Vagina (tissue), 2 donors: ENCODE data around the gene VCP. TPM values are rescaled to one million over a fixed set of nuclear protein-coding genes. Genes with fewer than 3 reads are reported as not detected.

Experiments used
- DNase-seq, 2 donors: peaks; one replicate each; pipeline ENCODE4 v3.0.0-alpha.2; 2017; ENCODE audit errors: extremely low spot score in 2 of 2
- H3K27ac ChIP-seq: fragments of 200-600 bp; sonication (generic); one replicate; pipeline ENCODE4 v1.5.1; 2019
- H3K27me3 ChIP-seq: fragments of 200-600 bp; sonication (generic); one replicate; pipeline ENCODE4 v1.5.1; 2019
- H3K36me3 ChIP-seq, 2 donors: fragments of 200-600 bp; sonication (generic); one replicate each; pipeline ENCODE4 v1.5.1; 2017 to 2019
- H3K4me1 ChIP-seq: fragments of 200-600 bp; sonication (generic); one replicate; pipeline ENCODE4 v1.5.1; 2019
- H3K4me3 ChIP-seq, 2 donors: fragments of 200-600 bp; sonication (generic); 1 replicate in 1 of 2; 2 replicates in 1 of 2; pipeline ENCODE4 v1.5.1; 2016 to 2019
- H3K9me3 ChIP-seq: fragments of 200-600 bp; sonication (generic); one replicate; pipeline ENCODE4 v1.5.1; 2019
- POLR2A ChIP-seq, 2 donors: fragments of 450-650 bp; IDR thresholded peaks; one replicate each; pipeline ENCODE4 v1.6.1; 2017; ENCODE audit warnings: antibody characterized with exemption in 2 of 2, mild to moderate bottlenecking in 2 of 2, moderate library complexity in 2 of 2
- POLR2AphosphoS5 ChIP-seq, 2 donors: sonication (generic); formaldehyde crosslinking; IDR thresholded peaks; one replicate each; pipeline ENCODE4 v1.9.0; 2017; ENCODE audit warnings: antibody characterized with exemption in 2 of 2, mild to moderate bottlenecking in 2 of 2, low read depth in 1 of 2; ENCODE audit not compliant: insufficient read depth in 1 of 2
- intact Hi-C: fragments of 100-400 bp; cut with DNase I; formaldehyde crosslinking; loops from one replicate; pipeline ENCODE4 v1.15.1; 2023
- total RNA-seq: library from RNA; depleted of rRNA; stranded (reverse); fragments of >200 nt; gene quantifications from one replicate; pipeline ENCODE4 v1.2.3, GENCODE V29; 2016
- TF ChIP-seq, protein P1 (sequence below), 3 experiments: fragments of 450-650 bp in 2 of 3; fragments of 200-600 bp in 1 of 3; sonication (generic) in 1 of 3; IDR thresholded peaks; one replicate each; pipeline ENCODE4 v1.5.1; 2017 to 2019; ENCODE audit warnings: antibody characterized with exemption in 3 of 3, mild to moderate bottlenecking in 2 of 3, moderate library complexity in 2 of 3

The VCP gene
- total RNA-seq, 1 donor from 2014 or later = 130 TPM

DNA sequence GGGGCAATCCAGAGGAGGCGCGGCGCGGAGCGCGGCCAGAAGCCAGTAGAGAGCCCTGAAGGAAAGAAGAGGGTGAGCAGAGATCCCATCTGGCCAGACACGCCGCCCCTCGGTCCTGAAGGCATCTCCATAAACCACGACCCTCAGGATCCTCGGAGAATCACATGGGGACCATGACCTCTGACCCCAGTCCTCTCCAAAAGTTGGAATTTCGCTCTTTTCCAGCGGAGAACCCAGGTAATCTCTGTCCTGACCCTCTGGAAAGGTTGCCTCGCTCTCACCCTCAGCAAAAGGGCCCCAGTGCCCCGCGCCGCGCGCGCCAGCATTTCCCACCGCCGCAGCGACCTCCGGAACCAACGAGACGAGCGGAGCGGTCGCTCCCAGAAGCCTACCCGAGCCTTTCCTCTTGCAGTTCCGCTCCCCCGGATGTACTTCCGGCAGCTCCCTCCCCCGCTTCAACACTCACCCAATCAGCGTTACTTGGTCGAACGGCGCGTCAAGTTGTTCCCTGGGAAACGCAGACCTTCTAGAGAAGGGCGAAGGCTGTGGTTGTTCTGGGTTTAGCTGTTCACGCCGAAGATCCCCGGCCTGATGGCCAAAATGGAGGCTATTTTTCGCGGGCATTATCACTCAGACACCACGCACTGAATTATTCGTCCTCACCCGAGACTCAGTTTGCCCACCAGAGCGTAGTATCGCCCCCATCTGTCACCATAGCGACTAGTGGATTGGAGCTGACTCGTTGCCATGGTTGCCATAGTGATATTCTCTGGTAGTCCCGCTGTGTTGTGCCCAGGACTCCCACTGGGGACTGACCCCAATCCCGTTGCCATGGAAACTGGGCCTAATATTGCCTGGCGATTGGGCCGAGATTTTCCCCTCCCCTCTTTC, 30.6 kb upstream of the VCP start, which contains the start of gene STOML2:
STOML2 (minus strand) TSS at position 363 of the 891 bp plus-strand sequence; CDS start at position 326, 37 bp downstream.
- Histone ChIP-seq H3K4me1 (peaks cover 21% of the 10 kb centered on the region), H3K9me3 (no peaks in the 10 kb centered on the region), H3K4me3 (peak within 1 kb of the TSS; percentile 72 to 90), H3K36me3 (peaks cover 0 to 51% of the 10 kb centered on the region in 2 donors), H3K27me3 (no peaks in the 10 kb centered on the region), H3K27ac (peak within 1 kb of the TSS; percentile 77)
- intact Hi-C loops = no loop called here
- DNase-seq = peak in 1 of 2 donors; percentile 98
- TF ChIP-seq POLR2AphosphoS5 (IDR thresholded peaks at IDR 0.05; ENCODE audit: insufficient read depth in 1 of 2, low read depth in 1 of 2) (peak; percentile 87 to 94), POLR2A (IDR thresholded peaks at IDR 0.05) (peak in 1 of 2 donors; percentile 49)
- TF ChIP-seq, protein P1, sequence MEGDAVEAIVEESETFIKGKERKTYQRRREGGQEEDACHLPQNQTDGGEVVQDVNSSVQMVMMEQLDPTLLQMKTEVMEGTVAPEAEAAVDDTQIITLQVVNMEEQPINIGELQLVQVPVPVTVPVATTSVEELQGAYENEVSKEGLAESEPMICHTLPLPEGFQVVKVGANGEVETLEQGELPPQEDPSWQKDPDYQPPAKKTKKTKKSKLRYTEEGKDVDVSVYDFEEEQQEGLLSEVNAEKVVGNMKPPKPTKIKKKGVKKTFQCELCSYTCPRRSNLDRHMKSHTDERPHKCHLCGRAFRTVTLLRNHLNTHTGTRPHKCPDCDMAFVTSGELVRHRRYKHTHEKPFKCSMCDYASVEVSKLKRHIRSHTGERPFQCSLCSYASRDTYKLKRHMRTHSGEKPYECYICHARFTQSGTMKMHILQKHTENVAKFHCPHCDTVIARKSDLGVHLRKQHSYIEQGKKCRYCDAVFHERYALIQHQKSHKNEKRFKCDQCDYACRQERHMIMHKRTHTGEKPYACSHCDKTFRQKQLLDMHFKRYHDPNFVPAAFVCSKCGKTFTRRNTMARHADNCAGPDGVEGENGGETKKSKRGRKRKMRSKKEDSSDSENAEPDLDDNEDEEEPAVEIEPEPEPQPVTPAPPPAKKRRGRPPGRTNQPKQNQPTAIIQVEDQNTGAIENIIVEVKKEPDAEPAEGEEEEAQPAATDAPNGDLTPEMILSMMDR (IDR thresholded peaks at IDR 0.05) = no peak

DNA sequence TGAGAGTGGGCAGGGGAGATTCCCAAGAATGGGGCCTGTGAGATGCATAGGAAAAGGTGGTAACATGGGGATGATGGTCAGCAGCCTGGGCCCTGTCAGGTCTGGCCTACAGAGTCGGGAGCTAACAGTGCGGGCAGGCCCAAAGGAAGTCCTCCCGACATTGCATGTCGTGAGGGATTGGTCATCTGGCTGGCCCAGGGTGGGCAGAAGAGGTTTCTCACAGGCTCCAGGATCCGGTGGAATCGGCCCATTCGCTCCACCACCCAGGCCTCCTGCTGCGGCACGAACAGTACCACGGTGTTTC, 30.0 kb upstream of the VCP start:
- intact Hi-C loops = no loop called here
- no peaks in the 10 kb centered on the region for H3K27me3 ChIP-seq
- no peaks in the 10 kb centered on the region for H3K9me3 ChIP-seq
- H3K4me1 ChIP-seq = peaks cover 21% of the 10 kb centered on the region
- H3K36me3 ChIP-seq = peaks cover 0 to 45% of the 10 kb centered on the region in 2 donors
- H3K4me3 ChIP-seq = peak overlapping the region; percentile 72 to 90
- no peak for DNase-seq
- TF ChIP-seq POLR2A (IDR thresholded peaks at IDR 0.05) (no peak), POLR2AphosphoS5 (IDR thresholded peaks at IDR 0.05; ENCODE audit: insufficient read depth in 1 of 2, low read depth in 1 of 2) (no peak)
- TF ChIP-seq, protein P1 (IDR thresholded peaks at IDR 0.05) = no peak
- H3K27ac ChIP-seq = peak overlapping the region; percentile 77

DNA sequence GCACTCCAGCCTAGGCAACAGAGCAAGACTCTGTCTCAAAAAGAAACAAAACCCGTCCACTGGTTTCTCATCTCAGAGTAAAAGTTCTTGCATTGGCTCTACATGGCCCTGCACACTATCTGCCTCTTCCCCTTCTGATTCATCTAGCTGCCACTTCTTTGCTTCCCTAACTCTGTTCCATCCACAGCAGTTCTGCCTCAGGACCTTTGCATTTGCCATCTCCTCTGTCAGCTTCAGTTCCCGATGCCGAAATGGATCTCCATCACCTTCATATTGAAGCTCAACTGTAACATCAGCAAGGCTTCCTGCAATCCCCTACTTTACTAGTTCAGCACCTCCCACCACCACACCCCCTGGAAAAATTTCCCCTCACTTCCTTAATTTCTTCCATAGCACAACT, 25.1 kb upstream of the VCP start:
- Histone ChIP-seq H3K4me3 (no peak overlapping the region), H3K4me1 (peaks cover 25% of the 10 kb centered on the region), H3K27me3 (no peaks in the 10 kb centered on the region), H3K36me3 (peaks cover 0 to 26% of the 10 kb centered on the region in 2 donors), H3K9me3 (no peaks in the 10 kb centered on the region), H3K27ac (no peak overlapping the region)
- intact Hi-C loops = no loop called here
- DNase-seq = no peak
- TF ChIP-seq, protein P1 (IDR thresholded peaks at IDR 0.05) = no peak
- TF ChIP-seq POLR2A (IDR thresholded peaks at IDR 0.05) = no peak

DNA sequence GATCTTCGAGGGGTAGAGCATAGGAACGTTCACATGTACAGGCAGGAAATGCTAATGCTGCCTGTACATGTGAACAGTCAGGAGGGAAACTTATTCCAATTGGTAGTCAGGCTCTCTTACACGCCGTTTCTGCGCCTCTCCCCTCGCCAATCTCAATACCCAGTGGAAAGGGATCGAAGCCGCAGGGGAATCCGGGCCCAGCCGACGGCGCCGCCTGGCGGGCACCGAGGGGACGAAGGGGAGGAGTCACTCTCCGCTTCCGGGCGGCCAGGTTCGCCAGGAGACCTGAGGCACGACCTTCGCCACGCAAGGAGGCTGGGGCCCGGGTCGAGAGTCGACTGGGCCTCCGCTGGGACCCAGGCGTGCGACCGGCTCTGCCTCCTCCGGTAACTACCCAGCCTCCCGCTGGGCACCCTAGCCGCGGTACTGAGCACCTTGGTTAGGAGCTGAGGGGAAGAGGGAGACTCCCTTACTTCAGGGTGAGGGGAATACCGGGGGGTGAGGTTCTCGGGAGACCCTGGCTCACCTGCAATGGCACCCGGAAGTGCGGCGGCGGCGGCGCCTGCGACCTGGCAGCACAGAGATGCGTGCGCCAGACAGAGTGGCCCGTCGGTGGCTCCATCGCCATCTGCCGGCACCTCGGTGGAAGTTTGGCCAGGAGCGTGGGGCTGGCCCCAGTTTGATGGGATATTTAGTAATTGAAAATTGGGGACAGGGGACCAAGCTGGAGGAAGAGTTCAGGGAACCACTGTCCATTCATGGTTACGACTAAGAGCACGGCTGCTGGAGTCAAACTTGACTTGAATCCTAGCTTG, 23.8 kb upstream of the VCP start, which contains the start of gene PIGO:
PIGO (minus strand) TSS at position 557 of the 815 bp plus-strand sequence. CDS start 1,026 bp downstream, outside the sequence.
- intact Hi-C loops = no loop called here
- Histone ChIP-seq H3K9me3 (no peaks in the 10 kb centered on the region), H3K27ac (peak within 1 kb of the TSS; percentile 90), H3K36me3 (peaks cover 0 to 39% of the 10 kb centered on the region in 2 donors), H3K4me1 (peaks cover 12% of the 10 kb centered on the region), H3K4me3 (peak within 1 kb of the TSS; percentile 70 to 75), H3K27me3 (no peaks in the 10 kb centered on the region)
- no peak for DNase-seq
- TF ChIP-seq, protein P1 (IDR thresholded peaks at IDR 0.05) = peak; percentile 42 to 91 (median 65)
- TF ChIP-seq POLR2A (IDR thresholded peaks at IDR 0.05) (peak in 1 of 2 donors; percentile 15), POLR2AphosphoS5 (IDR thresholded peaks at IDR 0.05; ENCODE audit: insufficient read depth in 1 of 2, low read depth in 1 of 2) (peak in 1 of 2 donors; percentile 90)
